ENCODE data around the gene DUSP22.
"Not testable (repeated sequence)": the region's sequence is repeated elsewhere in the genome, so short reads cannot be mapped to it uniquely, and the experiment has no call there.

The DUSP22 gene

GRCh38 chr6:279341-280029 is 12.8 kb upstream of the DUSP22 start:
- DNase-seq (ENCODE audit: low read depth in 1 of 2, low spot score in 1 of 2) = no peak

GRCh38 chr6:280775-281468 is 11.4 kb upstream of the DUSP22 start:
- no peak for DNase-seq (ENCODE audit: low read depth in 1 of 2, low spot score in 1 of 2)

- no peak for DNase-seq (ENCODE audit: low read depth in 1 of 2, low spot score in 1 of 2)
Measured at GRCh38 chr6:281469-282103, 10.7 kb upstream of the DUSP22 start.

- no peak for DNase-seq (ENCODE audit: low read depth in 1 of 2, low spot score in 1 of 2)
Measured at GRCh38 chr6:282177-282866, 10.0 kb upstream of the DUSP22 start.

GRCh38 chr6:282867-283416 is 9.3 kb upstream of the DUSP22 start:
- DNase-seq (ENCODE audit: low read depth in 1 of 2, low spot score in 1 of 2) = no peak

GRCh38 chr6:284486-284885 is 7.8 kb upstream of the DUSP22 start:
- DNase-seq (ENCODE audit: low read depth in 1 of 2, low spot score in 1 of 2) = no peak

GRCh38 chr6:285030-285771 is 7.1 kb upstream of the DUSP22 start:
- DNase-seq (ENCODE audit: low read depth in 1 of 2, low spot score in 1 of 2) = no peak

- not testable (repeated sequence) for DNase-seq (ENCODE audit: low read depth in 1 of 2, low spot score in 1 of 2)
Measured at GRCh38 chr6:285902-286301, 6.4 kb upstream of the DUSP22 start.

- no peak for DNase-seq (ENCODE audit: low read depth in 1 of 2, low spot score in 1 of 2)
Measured at GRCh38 chr6:286681-287488, 5.4 kb upstream of the DUSP22 start.

- DNase-seq (ENCODE audit: low read depth in 1 of 2, low spot score in 1 of 2) = no peak
Measured at GRCh38 chr6:287489-287860, 4.8 kb upstream of the DUSP22 start.

GRCh38 chr6:288866-289265 is 3.4 kb upstream of the DUSP22 start:
- DNase-seq (ENCODE audit: low read depth in 1 of 2, low spot score in 1 of 2) = no peak

- DNase-seq (ENCODE audit: low read depth in 1 of 2, low spot score in 1 of 2) = no peak
Measured at GRCh38 chr6:290111-290922, 2.0 kb upstream of the DUSP22 start.

GRCh38 chr6:291204-291696 is 1.0 kb upstream of the DUSP22 start:
- DNase-seq (ENCODE audit: low read depth in 1 of 2, low spot score in 1 of 2) = no peak

GRCh38 chr6:292506-293192 is 362 bp downstream of the DUSP22 start:
- DNase-seq (ENCODE audit: low read depth in 1 of 2, low spot score in 1 of 2) = peak; percentile 58 to 59

- peak; percentile 22 to 32 for DNase-seq (ENCODE audit: low read depth in 1 of 2, low spot score in 1 of 2)
Measured at GRCh38 chr6:293193-294174, 1.2 kb downstream of the DUSP22 start.

GRCh38 chr6:294656-295565 is 2.6 kb downstream of the DUSP22 start:
- no peak for DNase-seq (ENCODE audit: low read depth in 1 of 2, low spot score in 1 of 2)

Measured in activated CD4-positive, alpha-beta T cell treated with anti-CD3 and anti-CD28 coated beads, Interleukin-2, amount 50 U/mL, for 24 hours (primary cell).